ENCODE results near the gene NKAP.

GRCh38 chrX:119945481-119945880, 1.9 kb upstream of the NKAP start:
- TF ChIP-seq EP300 (IDR thresholded peaks at IDR 0.05) (no peak), CTCF (IDR thresholded peaks at IDR 0.05) (no peak), POLR2A (IDR thresholded peaks at IDR 0.05) (no peak)

All from gastroesophageal sphincter (tissue), 3 donors.